Breast epithelium (tissue), 4 donors: ENCODE measurements around the gene MT1X. TPM values are rescaled to one million over a fixed set of nuclear protein-coding genes. Genes with fewer than 3 reads are reported as not detected.

Source experiments
- DNase-seq, 2 donors: peaks; one replicate each; pipeline ENCODE4 v3.0.0-alpha.2; 2019; ENCODE audit warnings: low spot score in 2 of 2
- H3K27ac ChIP-seq, 2 donors: fragments of 200-600 bp; sonication (generic) in 1 of 2; one replicate each; pipeline ENCODE4 v1.5.1; 2016 to 2019; ENCODE audit warnings: mild to moderate bottlenecking in 1 of 2
- H3K27me3 ChIP-seq, 2 donors: fragments of 200-600 bp; sonication (generic) in 1 of 2; one replicate each; pipeline versions ENCODE4 v1.5.1 to v1.6.0; 2017 to 2019; ENCODE audit warnings: control low read depth in 1 of 2, mild to moderate bottlenecking in 1 of 2
- H3K36me3 ChIP-seq: fragments of 200-600 bp; one replicate; pipeline ENCODE4 v1.5.1; 2019
- H3K4me1 ChIP-seq, 2 donors: fragments of 200-600 bp; sonication (generic); one replicate each; pipeline ENCODE4 v1.5.1; 2016 to 2019; ENCODE audit warnings: control low read depth in 1 of 2
- H3K4me3 ChIP-seq, 3 donors: fragments of 200-600 bp; sonication (generic); 1 replicate in 2 of 3; 2 replicates in 1 of 3; pipeline ENCODE4 v1.5.1; 2016 to 2019; ENCODE audit warnings: mild to moderate bottlenecking in 3 of 3, moderate library complexity in 2 of 3
- H3K9me3 ChIP-seq, 2 donors: fragments of 200-600 bp; sonication (generic) in 1 of 2; one replicate each; pipeline ENCODE4 v1.5.1; 2016 to 2019; ENCODE audit warnings: control low read depth in 1 of 2
- POLR2A ChIP-seq: fragments of 450-650 bp; IDR thresholded peaks from one replicate; pipeline ENCODE4 v1.6.1; 2016; ENCODE audit warnings: antibody characterized with exemption, mild to moderate bottlenecking, moderate library complexity
- POLR2AphosphoS5 ChIP-seq, 3 donors: sonication (generic); formaldehyde crosslinking; IDR thresholded peaks; one replicate each; pipeline ENCODE4 v1.6.1; 2017; ENCODE audit warnings: antibody characterized with exemption in 3 of 3
- intact Hi-C: fragments of 100-400 bp; cut with DNase I; formaldehyde crosslinking; loops from one replicate; pipeline ENCODE4 v1.15.1; 2023; ENCODE audit warnings: low total_unique reads
- total RNA-seq, 3 donors: library from RNA; depleted of rRNA; stranded (reverse); fragments of >200 nt; gene quantifications; one replicate each; pipeline ENCODE4 v1.1.0, GENCODE V29; 2016
- TF ChIP-seq, protein P1 (sequence below), 3 donors: fragments of 450-650 bp; IDR thresholded peaks; one replicate each; pipeline ENCODE4 v1.5.1; 2016 to 2017; ENCODE audit warnings: antibody characterized with exemption in 3 of 3, mild to moderate bottlenecking in 3 of 3, moderate library complexity in 3 of 3

MT1X gene
- total RNA-seq, 3 donors from 2014 or later = 2,679 to 5,417 (median 3,885) TPM

DNA sequence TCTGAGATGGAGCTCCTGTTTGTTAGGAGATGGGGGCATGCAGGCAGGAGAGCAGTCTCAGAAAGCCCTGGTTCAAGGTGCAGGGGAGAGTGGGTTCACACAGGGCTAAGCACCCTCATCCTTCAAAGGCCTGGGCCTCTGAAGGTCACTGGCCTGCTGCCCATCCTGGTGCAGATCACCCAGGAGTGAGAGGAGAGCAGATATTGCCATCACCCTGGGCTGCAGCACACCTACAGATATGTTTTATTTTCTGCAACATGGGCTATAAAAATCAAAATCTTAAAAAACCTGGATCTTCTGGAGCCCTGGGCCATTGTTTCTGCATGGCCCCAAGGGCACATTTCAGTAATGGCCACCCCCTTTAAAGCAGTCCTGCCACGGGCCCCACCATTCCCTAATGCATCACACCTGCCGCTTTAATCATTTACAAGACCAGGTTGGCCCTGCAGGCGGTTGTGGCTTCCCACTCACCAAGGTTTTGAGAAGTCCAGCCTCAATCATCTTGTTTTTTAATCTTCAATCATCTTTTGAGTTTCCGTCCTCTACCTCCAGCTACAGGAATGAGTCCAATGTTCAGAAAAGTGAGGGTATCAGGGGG lies 27.3 kb downstream of the MT1X start:
- DNase-seq = no peak
- TF ChIP-seq POLR2AphosphoS5 (IDR thresholded peaks at IDR 0.05) = no peak
- no peaks in the 10 kb centered on the region for H3K4me1 ChIP-seq
- no peaks in the 10 kb centered on the region for H3K9me3 ChIP-seq
- H3K27ac ChIP-seq = no peak overlapping the region
- no peak overlapping the region for H3K4me3 ChIP-seq
- H3K36me3 ChIP-seq = no peaks in the 10 kb centered on the region
- no peaks in the 10 kb centered on the region for H3K27me3 ChIP-seq
- intact Hi-C loops = loop anchor here (10.0 kb wide), 1 partner anchor 115 kb away; no protein-coding TSS in a partner anchor

DNA sequence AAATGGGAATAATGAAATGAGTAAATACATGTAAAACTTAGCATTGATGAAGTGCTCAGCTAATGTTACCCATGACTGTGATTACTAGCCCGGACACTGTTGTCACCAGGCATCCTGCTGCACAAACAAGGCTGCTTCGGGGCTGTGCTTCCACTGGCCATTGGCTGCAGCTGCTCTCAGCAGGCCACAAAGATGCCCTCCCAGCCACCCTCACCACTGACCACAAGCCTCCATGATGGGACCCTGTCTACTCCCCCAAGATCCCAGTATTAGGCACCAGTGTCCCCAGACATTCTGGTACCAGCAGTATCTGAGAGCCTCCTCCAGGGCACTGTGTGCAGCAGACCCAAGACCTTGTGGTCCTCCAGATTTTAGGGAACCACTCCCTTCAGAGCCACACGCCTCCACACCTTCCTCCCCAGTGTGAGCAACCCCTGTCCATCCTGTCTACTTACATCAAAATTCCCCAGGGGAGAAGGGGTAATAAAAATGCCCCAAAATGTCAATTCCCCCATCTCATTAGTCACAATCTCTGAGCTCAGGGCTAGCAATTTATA lies 28.0 kb downstream of the MT1X start:
- H3K27me3 ChIP-seq = no peaks in the 10 kb centered on the region
- H3K4me1 ChIP-seq = no peaks in the 10 kb centered on the region
- H3K9me3 ChIP-seq = no peaks in the 10 kb centered on the region
- H3K36me3 ChIP-seq = no peaks in the 10 kb centered on the region
- H3K27ac ChIP-seq = no peak overlapping the region
- no peak overlapping the region for H3K4me3 ChIP-seq
- no peak for DNase-seq
- intact Hi-C loops = no loop called here
- no peak for TF ChIP-seq POLR2AphosphoS5 (IDR thresholded peaks at IDR 0.05)
- TF ChIP-seq, protein P1, sequence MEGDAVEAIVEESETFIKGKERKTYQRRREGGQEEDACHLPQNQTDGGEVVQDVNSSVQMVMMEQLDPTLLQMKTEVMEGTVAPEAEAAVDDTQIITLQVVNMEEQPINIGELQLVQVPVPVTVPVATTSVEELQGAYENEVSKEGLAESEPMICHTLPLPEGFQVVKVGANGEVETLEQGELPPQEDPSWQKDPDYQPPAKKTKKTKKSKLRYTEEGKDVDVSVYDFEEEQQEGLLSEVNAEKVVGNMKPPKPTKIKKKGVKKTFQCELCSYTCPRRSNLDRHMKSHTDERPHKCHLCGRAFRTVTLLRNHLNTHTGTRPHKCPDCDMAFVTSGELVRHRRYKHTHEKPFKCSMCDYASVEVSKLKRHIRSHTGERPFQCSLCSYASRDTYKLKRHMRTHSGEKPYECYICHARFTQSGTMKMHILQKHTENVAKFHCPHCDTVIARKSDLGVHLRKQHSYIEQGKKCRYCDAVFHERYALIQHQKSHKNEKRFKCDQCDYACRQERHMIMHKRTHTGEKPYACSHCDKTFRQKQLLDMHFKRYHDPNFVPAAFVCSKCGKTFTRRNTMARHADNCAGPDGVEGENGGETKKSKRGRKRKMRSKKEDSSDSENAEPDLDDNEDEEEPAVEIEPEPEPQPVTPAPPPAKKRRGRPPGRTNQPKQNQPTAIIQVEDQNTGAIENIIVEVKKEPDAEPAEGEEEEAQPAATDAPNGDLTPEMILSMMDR (IDR thresholded peaks at IDR 0.05) = no peak
- TF ChIP-seq POLR2A = no peak

DNA sequence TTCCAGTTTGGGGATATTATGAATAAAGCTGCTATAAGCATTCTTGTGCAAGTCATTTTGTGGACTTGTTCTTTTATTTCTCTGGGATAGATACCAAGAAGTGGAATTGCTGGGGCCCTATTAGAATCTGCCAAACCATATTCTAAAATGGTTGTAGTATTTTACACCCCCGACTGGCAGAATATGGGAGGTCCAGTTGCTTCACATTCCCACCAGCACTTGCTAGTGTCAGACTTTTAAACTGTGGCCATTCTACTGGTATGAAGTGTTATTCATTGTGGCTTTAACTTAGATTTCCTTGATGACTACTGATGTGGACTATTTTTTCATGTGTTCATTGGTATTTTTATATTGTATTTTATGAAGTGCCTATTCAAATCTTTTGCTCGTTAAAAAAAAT lies 29.6 kb downstream of the MT1X start:
- no peak for TF ChIP-seq POLR2A
- TF ChIP-seq, protein P1 (IDR thresholded peaks at IDR 0.05) = no peak
- TF ChIP-seq POLR2AphosphoS5 (IDR thresholded peaks at IDR 0.05) = no peak
- no peak for DNase-seq
- no peak overlapping the region for H3K27ac ChIP-seq
- H3K27me3 ChIP-seq = no peaks in the 10 kb centered on the region
- H3K36me3 ChIP-seq = no peaks in the 10 kb centered on the region
- no peaks in the 10 kb centered on the region for H3K4me1 ChIP-seq
- intact Hi-C loops = no loop called here
- H3K4me3 ChIP-seq = no peak overlapping the region
- no peaks in the 10 kb centered on the region for H3K9me3 ChIP-seq

DNA sequence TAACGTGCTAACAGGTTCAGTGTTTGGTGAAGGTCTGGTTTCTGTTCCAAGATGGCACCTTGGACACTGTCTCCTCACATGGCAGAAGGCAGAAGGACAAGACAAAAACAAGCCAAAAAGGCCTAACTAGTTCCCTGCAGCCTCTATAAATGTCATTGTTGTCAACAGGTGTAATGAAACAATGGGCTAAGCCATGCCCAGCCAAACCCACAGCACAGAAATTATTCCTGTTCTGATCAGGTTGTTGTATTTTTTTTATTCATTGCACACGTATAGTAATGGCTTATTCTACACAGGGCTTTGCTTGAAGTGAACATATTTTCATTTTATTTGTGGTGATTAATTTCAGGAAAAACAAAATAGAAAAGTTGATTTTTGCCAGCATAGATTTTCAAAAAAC lies 31.5 kb downstream of the MT1X start:
- Histone ChIP-seq H3K27ac (no peak overlapping the region), H3K27me3 (no peaks in the 10 kb centered on the region), H3K4me3 (no peak overlapping the region), H3K36me3 (no peaks in the 10 kb centered on the region), H3K4me1 (no peaks in the 10 kb centered on the region), H3K9me3 (no peaks in the 10 kb centered on the region)
- no peak for DNase-seq
- intact Hi-C loops = no loop called here
- TF ChIP-seq, protein P1 (IDR thresholded peaks at IDR 0.05) = no peak
- no peak for TF ChIP-seq POLR2A
- no peak for TF ChIP-seq POLR2AphosphoS5 (IDR thresholded peaks at IDR 0.05)

DNA sequence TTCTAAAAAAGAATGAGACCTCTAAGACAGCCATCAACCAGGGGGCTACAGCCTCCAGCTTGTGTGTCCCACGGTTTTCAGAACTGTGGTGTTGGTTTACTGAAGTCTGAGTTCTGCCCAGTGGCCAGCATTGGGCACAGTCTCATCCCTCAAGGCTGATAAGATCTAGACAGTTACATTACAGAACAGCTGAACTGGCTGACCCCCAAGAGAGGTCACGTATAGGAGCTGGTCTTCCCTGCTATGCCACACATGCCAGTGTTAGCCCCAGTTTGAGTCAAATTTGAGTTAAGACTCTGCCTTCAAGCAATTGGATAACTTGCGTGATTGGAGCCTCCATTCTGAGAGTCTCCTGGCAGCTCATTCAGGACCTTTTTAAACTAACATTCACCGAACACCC lies 32.9 kb downstream of the MT1X start:
- Histone ChIP-seq H3K36me3 (no peaks in the 10 kb centered on the region), H3K27ac (no peak overlapping the region), H3K27me3 (no peaks in the 10 kb centered on the region), H3K4me3 (no peak overlapping the region), H3K9me3 (no peaks in the 10 kb centered on the region), H3K4me1 (no peaks in the 10 kb centered on the region)
- TF ChIP-seq POLR2A (no peak), POLR2AphosphoS5 (IDR thresholded peaks at IDR 0.05) (no peak)
- TF ChIP-seq, protein P1 (IDR thresholded peaks at IDR 0.05) = no peak
- no peak for DNase-seq
- intact Hi-C loops = no loop called here
